ENCODE data around the gene BAIAP3.

DNA sequence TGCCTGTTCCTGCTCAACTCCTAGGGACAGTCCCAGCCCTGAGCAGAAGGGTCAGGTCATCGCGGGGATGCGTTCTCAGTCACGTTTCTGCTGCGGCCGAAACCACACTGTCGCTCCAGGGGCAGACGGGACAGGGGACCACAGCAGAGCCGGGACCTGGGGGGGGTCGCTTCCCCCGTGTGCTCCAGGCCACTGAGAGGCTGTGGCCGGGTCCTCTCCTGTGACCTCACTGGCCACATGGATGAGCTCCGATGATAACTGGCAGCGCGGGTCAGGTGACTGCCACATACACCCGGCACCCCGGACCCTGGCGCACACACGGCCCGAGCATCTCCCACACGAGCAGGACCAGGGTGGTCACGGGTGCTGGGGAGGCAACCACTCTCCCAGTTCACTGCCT is 31.1 kb downstream of the BAIAP3 start:
- TF ChIP-seq, protein P1, sequence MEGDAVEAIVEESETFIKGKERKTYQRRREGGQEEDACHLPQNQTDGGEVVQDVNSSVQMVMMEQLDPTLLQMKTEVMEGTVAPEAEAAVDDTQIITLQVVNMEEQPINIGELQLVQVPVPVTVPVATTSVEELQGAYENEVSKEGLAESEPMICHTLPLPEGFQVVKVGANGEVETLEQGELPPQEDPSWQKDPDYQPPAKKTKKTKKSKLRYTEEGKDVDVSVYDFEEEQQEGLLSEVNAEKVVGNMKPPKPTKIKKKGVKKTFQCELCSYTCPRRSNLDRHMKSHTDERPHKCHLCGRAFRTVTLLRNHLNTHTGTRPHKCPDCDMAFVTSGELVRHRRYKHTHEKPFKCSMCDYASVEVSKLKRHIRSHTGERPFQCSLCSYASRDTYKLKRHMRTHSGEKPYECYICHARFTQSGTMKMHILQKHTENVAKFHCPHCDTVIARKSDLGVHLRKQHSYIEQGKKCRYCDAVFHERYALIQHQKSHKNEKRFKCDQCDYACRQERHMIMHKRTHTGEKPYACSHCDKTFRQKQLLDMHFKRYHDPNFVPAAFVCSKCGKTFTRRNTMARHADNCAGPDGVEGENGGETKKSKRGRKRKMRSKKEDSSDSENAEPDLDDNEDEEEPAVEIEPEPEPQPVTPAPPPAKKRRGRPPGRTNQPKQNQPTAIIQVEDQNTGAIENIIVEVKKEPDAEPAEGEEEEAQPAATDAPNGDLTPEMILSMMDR (IDR thresholded peaks at IDR 0.05), result no peak
- no peak for TF ChIP-seq POLR2A (IDR thresholded peaks at IDR 0.05)

All from Peyer's patch (tissue), 4 donors.